ENCODE results near the gene EPB41L3.

GRCh38 chr18:5464251-5464650 lies 79.5 kb downstream of the EPB41L3 start:
- TF ChIP-seq POLR2A (IDR thresholded peaks at IDR 0.05) = no peak
- no peak for TF ChIP-seq CTCF (IDR thresholded peaks at IDR 0.05)
